Peyer's patch (tissue), 4 donors: ENCODE measurements around the gene SCRN2. TPM values are rescaled to one million over a fixed set of nuclear protein-coding genes. Genes with fewer than 3 reads are reported as not detected.
A peak's percentile ranks its signal among the peaks of the same experiment; 100 is the strongest.

ENCODE experiments used
- DNase-seq, 3 donors: peaks; one replicate each; pipeline ENCODE4 v3.0.0-alpha.2; 2017 to 2019
- H3K27ac ChIP-seq, 4 donors: fragments of 200-600 bp; sonication (generic); one replicate each; pipeline ENCODE4 v1.5.1; 2016 to 2019
- H3K27me3 ChIP-seq, 2 donors: fragments of 200-600 bp; sonication (generic); one replicate each; pipeline ENCODE4 v1.5.1; 2019
- H3K36me3 ChIP-seq, 3 donors: fragments of 200-600 bp; sonication (generic); one replicate each; pipeline ENCODE4 v1.5.1; 2016 to 2019
- H3K4me1 ChIP-seq, 4 donors: fragments of 200-600 bp; sonication (generic); one replicate each; pipeline ENCODE4 v1.5.1; 2016 to 2019
- H3K4me3 ChIP-seq, 4 donors: fragments of 200-600 bp; sonication (generic); 1 replicate in 3 of 4; 2 replicates in 1 of 4; pipeline ENCODE4 v1.5.1; 2016 to 2019; ENCODE audit warnings: mild to moderate bottlenecking in 1 of 4
- H3K9me3 ChIP-seq, 4 donors: fragments of 200-600 bp; sonication (generic); one replicate each; pipeline ENCODE4 v1.5.1; 2016 to 2019; ENCODE audit warnings: mild to moderate bottlenecking in 1 of 4
- CTCF ChIP-seq, 6 experiments: fragments of 450-650 bp in 4 of 6; fragments of 200-600 bp in 2 of 6; sonication (generic) in 1 of 6; IDR thresholded peaks; one replicate each; pipeline ENCODE4 v1.5.1; 2017 to 2019; ENCODE audit warnings: antibody characterized with exemption in 6 of 6, mild to moderate bottlenecking in 3 of 6, moderate library complexity in 1 of 6
- POLR2A ChIP-seq, 2 donors: fragments of 450-650 bp; IDR thresholded peaks; one replicate each; pipeline ENCODE4 v1.5.1; 2017; ENCODE audit warnings: antibody characterized with exemption in 2 of 2, mild to moderate bottlenecking in 2 of 2, moderate library complexity in 2 of 2
- total RNA-seq, 4 donors: library from RNA; depleted of rRNA; stranded (reverse); fragments of >200 nt; gene quantifications; one replicate each; pipeline ENCODE4 v1.1.0, GENCODE V29; 2016

The SCRN2 gene
- total RNA-seq, 4 donors from 2014 or later = 56.2 to 126 (median 86.9) TPM

- TF ChIP-seq POLR2A (IDR thresholded peaks at IDR 0.05) = no peak
- TF ChIP-seq CTCF (IDR thresholded peaks at IDR 0.05) = no peak
- H3K27ac ChIP-seq = no peak overlapping the region
- no peak for DNase-seq
- H3K9me3 ChIP-seq = no peaks in the 10 kb centered on the region
- no peak overlapping the region for H3K4me3 ChIP-seq
- peaks cover 0 to 22% (median 13%) of the 10 kb centered on the region in 4 donors for H3K4me1 ChIP-seq
- no peaks in the 10 kb centered on the region for H3K27me3 ChIP-seq
- peaks cover 0 to 55% (median 0%) of the 10 kb centered on the region in 3 donors for H3K36me3 ChIP-seq
Observed at GRCh38 chr17:47823519-47823918, 17.6 kb downstream of the SCRN2 start.

GRCh38 chr17:47822785-47823184 lies 18.3 kb downstream of the SCRN2 start:
- H3K4me3 ChIP-seq = no peak overlapping the region
- TF ChIP-seq CTCF (IDR thresholded peaks at IDR 0.05) (no peak), POLR2A (IDR thresholded peaks at IDR 0.05) (no peak)
- DNase-seq = no peak
- peaks cover 0 to 55% (median 0%) of the 10 kb centered on the region in 3 donors for H3K36me3 ChIP-seq
- no peaks in the 10 kb centered on the region for H3K27me3 ChIP-seq
- H3K4me1 ChIP-seq = peaks cover 0 to 22% (median 13%) of the 10 kb centered on the region in 4 donors
- no peaks in the 10 kb centered on the region for H3K9me3 ChIP-seq
- H3K27ac ChIP-seq = peak overlapping the region in 1 of 4 donors; percentile 91

- Histone ChIP-seq H3K9me3 (no peaks in the 10 kb centered on the region), H3K4me3 (peak within 1 kb of the TSS; percentile 49 to 73 (median 66)), H3K4me1 (peaks cover 0 to 22% (median 13%) of the 10 kb centered on the region in 4 donors), H3K36me3 (peaks cover 0 to 56% (median 0%) of the 10 kb centered on the region in 3 donors), H3K27ac (peak within 1 kb of the TSS; percentile 62 to 91 (median 82)), H3K27me3 (no peaks in the 10 kb centered on the region)
- DNase-seq = peak; percentile 72 to 90 (median 88)
- TF ChIP-seq POLR2A (IDR thresholded peaks at IDR 0.05) (peak; percentile 72 to 89), CTCF (IDR thresholded peaks at IDR 0.05) (peak in 1 of 6 experiments; percentile 16)
Observed at GRCh38 chr17:47821424-47822391, 19.4 kb downstream of the SCRN2 start, which contains the start of gene OSBPL7. OSBPL7 (minus strand) TSS chr17:47821794; CDS start chr17:47820278, 1,516 bp downstream.

GRCh38 chr17:47821031-47821423 lies 20.0 kb downstream of the SCRN2 start:
- peaks cover 0 to 22% (median 13%) of the 10 kb centered on the region in 4 donors for H3K4me1 ChIP-seq
- H3K4me3 ChIP-seq = peak overlapping the region; percentile 49 to 73 (median 66)
- H3K9me3 ChIP-seq = no peaks in the 10 kb centered on the region
- no peak for DNase-seq
- TF ChIP-seq CTCF (IDR thresholded peaks at IDR 0.05) (no peak), POLR2A (IDR thresholded peaks at IDR 0.05) (no peak)
- peaks cover 0 to 56% (median 0%) of the 10 kb centered on the region in 3 donors for H3K36me3 ChIP-seq
- peak overlapping the region; percentile 62 to 91 (median 82) for H3K27ac ChIP-seq
- no peaks in the 10 kb centered on the region for H3K27me3 ChIP-seq

GRCh38 chr17:47820033-47820789 lies 20.9 kb downstream of the SCRN2 start:
- Histone ChIP-seq H3K4me3 (peak overlapping the region in 2 of 4 donors; percentile 71 to 73), H3K27me3 (no peaks in the 10 kb centered on the region), H3K9me3 (no peaks in the 10 kb centered on the region), H3K27ac (peak overlapping the region in 3 of 4 donors; percentile 79 to 91 (median 84)), H3K4me1 (peaks cover 0 to 22% (median 13%) of the 10 kb centered on the region in 4 donors), H3K36me3 (peaks cover 0 to 57% (median 0%) of the 10 kb centered on the region in 3 donors)
- DNase-seq = peak in 2 of 3 donors; percentile 83 to 85
- TF ChIP-seq POLR2A (IDR thresholded peaks at IDR 0.05) (peak; percentile 72 to 77), CTCF (IDR thresholded peaks at IDR 0.05) (no peak)
